Activated T-cell treated with anti-CD3 and anti-CD28 coated beads, Interleukin-2, amount 50 U/mL, for 48 hours (primary cell): Measurements from ENCODE around the gene HS3ST4.
A peak's percentile ranks its signal among the peaks of the same experiment; 100 is the strongest.

ENCODE experiments used
- DNase-seq, 2 experiments: peaks; one replicate each; pipeline ENCODE4 v3.0.0-alpha.2; 2020

HS3ST4 gene

GRCh38 chr16:25828510-25828909 lies 136.8 kb downstream of the HS3ST4 start:
- DNase-seq, result no peak

GRCh38 chr16:25832291-25832690 lies 140.5 kb downstream of the HS3ST4 start:
- no peak for DNase-seq

GRCh38 chr16:25834101-25834500 lies 142.3 kb downstream of the HS3ST4 start:
- DNase-seq, result no peak

GRCh38 chr16:25835126-25835525 lies 143.4 kb downstream of the HS3ST4 start:
- DNase-seq, result no peak

GRCh38 chr16:25838724-25839186 lies 147.0 kb downstream of the HS3ST4 start:
- DNase-seq, result peak; percentile 29 to 38

- no peak for DNase-seq
Measured at GRCh38 chr16:25841761-25842160, 150.0 kb downstream of the HS3ST4 start.

GRCh38 chr16:25845901-25846300 lies 154.1 kb downstream of the HS3ST4 start:
- no peak for DNase-seq

DNA sequence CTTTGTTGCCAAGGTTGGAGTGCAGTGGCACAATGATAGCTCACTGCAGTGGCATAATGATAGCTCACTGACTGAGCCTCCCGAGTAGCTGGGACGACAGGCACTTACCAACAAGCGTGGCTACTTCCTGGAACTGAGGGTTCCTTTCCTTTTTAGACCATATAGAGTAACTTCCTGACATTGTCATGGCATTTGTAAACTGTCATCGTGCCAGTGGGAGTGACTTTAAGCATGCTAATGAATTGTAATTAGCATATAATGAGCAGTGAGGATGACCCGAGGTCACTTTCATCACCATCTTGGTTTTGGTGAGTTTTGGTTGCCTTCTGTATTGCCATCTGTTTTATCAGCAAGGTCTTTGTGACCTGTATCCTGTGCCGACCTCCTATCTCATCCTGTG lies 162.4 kb downstream of the HS3ST4 start:
- no peak for DNase-seq

- no peak for DNase-seq
Measured at GRCh38 chr16:25855063-25855462, 163.3 kb downstream of the HS3ST4 start.

- no peak for DNase-seq
Measured at GRCh38 chr16:25855818-25856217, 164.1 kb downstream of the HS3ST4 start.

- DNase-seq, result no peak
Measured at GRCh38 chr16:25859645-25860044, 167.9 kb downstream of the HS3ST4 start.

DNA sequence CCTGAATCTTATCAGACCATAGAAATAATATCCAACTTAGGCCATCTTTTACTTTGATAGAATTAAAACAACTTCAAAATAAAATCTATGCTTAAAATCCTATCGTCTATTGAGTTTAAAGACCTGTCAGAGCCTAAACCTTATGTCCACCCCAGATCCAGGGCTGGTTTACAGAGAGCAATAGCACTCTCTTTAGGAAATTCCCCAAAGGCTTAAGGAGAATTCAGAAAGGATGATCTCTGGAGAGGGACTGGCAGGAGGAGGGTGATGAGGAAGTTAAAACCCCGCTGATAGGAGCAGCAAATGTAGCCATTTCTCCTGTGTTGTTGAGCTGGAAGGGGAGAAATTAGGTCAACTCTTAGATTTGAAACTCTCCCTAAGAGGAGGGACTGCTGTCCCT lies 175.3 kb downstream of the HS3ST4 start:
- no peak for DNase-seq

DNA sequence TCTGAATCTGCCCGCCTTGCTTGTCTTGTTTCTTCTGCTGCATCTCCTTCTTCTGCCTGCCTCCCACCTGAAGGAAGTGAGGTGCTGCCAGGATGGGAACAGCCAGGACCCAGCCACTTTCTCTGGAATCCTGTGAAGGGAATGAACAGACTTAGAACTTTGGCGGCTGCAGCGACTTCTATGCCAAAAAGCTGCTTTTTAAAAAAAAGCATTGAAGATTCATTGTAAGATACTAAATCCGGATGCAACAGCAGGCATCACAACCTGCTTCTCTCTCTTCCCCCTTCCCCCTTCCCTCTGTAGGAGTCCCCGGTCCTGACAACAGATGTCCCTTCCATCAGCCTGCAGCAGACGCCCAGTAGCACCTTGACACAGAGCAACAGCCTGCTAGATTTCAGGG lies 176.3 kb downstream of the HS3ST4 start:
- no peak for DNase-seq

DNA sequence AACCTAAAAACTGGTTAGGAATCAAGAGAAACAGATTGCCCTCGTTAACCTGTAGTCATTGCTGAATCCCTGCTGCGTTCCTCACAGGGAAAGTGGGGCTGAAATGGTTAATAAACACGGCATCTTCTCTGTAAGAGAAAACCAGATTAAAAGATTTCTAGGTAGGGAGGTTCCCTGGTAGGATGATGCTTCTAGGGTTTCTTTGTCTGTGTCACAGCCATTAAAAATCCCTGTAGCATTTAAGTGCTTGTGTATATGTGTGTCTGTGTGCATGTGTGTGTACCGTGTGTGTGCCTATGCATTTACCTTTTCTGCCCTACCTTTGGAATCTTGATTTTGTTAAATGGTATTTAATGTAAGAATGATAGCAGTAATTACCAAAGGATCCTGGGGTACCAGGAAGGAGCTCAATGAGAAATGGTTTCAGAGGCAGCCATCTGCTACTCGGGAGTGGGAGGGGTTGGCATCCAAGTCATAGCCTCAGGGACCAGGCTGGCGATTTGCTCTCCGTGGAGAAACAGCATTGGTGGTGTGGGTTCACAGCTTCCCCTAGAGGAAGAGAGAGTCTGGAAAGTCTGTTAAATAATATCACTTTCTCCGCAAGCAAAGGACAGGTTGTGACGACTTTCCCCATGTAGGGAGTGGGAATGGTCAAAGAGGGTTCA lies 177.1 kb downstream of the HS3ST4 start:
- DNase-seq, result no peak

DNA sequence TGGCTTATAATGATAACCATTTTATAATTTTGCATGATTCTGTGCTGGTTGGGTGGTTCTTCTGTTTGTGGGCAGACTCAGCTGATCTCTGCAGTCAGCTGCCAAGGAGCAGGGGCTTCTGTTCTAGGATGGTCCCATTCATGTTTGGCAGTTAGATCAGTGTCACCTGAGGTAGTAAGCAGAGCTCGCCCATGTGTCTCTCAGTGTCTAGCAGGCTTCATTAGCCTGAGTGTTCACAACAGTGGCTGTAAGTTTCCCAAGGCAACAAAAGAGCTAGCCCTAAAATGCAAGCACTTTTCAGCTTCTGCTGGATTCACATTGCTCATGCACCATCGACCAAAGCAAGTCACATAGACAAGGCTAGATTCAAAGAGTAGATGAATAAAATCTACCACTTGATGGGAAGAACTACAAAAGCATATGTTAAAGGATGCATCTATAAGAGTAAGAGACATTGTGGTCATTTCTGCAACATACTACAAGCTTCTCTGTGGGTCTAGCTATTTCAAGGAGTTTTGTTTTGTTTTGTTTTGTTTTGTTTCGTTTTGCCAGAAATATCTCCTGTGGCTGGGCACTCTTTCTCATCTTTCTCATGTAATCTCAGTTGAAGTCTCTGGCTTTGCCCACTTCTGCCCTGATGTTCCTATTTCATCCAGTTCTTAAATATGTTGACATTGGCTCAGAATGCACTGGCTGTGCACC lies 180.8 kb downstream of the HS3ST4 start:
- DNase-seq, result no peak

DNA sequence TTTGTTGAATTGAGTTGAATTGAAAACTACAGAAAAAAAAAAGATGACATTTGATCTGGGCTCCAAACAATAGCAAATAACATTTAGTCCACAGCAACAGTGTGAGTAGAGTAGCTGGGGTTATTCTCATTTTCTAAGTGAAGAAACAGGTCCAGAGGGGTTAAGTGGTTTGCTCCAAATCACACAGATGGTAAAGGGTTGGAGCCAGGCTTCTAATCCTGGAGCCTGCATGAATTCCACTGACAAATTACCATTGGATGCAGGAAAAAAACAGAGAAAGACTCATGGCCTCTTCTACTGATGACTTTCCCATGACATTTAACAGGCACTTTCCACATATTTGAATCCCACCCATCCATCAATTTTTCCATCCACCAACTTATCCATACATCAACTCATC lies 182.4 kb downstream of the HS3ST4 start:
- DNase-seq, result no peak

- DNase-seq, result no peak
Measured at GRCh38 chr16:25875956-25876598, 184.3 kb downstream of the HS3ST4 start.

GRCh38 chr16:25877103-25877502 lies 185.3 kb downstream of the HS3ST4 start:
- DNase-seq, result no peak

- DNase-seq, result no peak
Measured at GRCh38 chr16:25886598-25886997, 194.8 kb downstream of the HS3ST4 start.

DNA sequence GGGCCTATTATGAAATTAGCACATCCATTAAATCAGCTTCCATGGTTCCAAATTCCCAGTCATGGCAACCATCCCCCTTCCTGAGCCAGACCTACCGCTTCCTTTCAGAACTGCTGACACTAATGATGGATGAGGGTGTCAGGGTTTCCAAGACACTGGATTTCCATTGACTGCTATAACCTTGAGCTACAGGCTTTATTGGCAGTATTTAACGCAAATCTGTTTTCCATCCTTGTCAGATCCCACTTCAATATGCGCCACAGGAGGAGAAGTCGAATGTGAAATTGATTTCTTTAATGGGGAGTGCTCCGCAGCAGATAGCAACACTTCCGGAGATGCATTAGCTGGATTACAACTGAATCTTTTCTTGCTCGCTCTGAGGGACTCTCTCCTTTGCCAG lies 197.1 kb downstream of the HS3ST4 start:
- DNase-seq, result no peak

DNA sequence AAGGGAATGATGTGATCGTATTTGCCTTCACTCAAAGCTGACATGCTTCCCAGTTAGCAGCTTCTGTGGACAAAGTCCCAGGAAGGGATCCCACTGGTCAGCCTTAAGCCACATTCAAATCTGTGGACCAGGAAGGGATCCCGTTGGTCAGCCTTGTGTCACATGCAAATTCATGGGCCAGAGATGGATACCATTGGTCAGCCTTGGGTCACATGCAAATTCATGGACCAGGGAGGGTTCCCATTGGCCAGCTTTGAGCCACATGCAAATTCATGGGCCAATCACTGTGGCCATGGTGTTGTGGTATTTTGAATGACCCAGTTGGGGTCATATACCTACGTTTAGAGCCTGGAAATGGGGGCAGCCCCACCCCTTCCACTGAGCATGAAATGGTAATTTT lies 201.6 kb downstream of the HS3ST4 start:
- no peak for DNase-seq

GRCh38 chr16:25894093-25894492 lies 202.3 kb downstream of the HS3ST4 start:
- no peak for DNase-seq

DNA sequence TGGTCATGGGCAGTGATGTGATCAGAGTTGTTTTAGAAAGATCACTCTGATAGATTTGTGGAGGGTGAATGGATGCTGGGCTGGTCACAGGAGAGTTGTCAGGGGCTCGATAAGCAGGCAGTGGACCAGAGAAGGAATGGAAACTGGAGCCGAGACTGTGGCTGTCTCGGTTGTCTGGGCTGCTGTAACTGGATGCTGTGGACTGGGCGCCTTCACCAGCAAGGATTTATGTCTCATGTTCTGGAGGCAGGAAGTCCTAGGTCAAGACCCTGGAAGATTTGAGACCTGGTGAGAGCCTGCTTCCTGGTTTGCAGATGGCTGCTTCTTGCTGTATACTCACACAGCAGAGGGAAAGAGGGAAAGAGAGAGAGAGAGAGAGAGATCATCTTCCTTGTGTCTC lies 203.6 kb downstream of the HS3ST4 start:
- DNase-seq, result no peak

GRCh38 chr16:25896411-25896810 lies 204.7 kb downstream of the HS3ST4 start:
- no peak for DNase-seq
